A673 (cell line): ENCODE results near the gene PARN.
A peak's percentile ranks its signal among the peaks of the same experiment; 100 is the strongest.

Source experiments
- EZH2 ChIP-seq: fragments of 200-600 bp; sonication (generic); IDR thresholded peaks from 2 replicates; pipeline ENCODE4 v1.6.1; 2017; ENCODE audit warnings: borderline replicate concordance, low read depth, mild to moderate bottlenecking, mixed read lengths, antibody characterized with exemption, low read length; ENCODE audit not compliant: poor library complexity, severe bottlenecking
- TF ChIP-seq, protein P1 (sequence below): fragments of 300-800, 200-600 bp; sonication (generic); conservative IDR thresholded peaks from 2 replicates; pipeline ENCODE4 v1.5.1; 2017; ENCODE audit warnings: low read depth, mild to moderate bottlenecking, antibody characterized with exemption, low read length, moderate library complexity, mixed read lengths

DNA sequence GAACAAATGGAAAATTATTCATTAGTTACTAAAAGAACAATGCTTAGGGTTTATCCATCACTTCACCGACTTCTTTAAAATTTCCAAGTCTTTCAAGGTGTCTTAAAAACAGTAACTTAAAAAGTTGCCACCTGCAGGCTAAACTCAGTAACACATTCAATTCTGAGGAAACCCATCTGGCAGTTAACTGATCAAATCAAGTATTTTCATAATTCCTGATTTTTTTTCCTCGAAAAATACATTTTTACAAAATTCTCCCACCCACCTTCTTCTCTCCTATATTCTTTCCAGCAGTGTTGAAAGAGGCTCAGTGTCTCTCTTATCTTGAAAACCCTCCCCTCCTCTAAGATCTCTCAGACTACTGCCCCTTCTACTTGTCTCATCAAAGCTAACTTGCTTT lies 29.9 kb downstream of the PARN start:
- TF ChIP-seq EZH2, result no peak
- TF ChIP-seq, protein P1, sequence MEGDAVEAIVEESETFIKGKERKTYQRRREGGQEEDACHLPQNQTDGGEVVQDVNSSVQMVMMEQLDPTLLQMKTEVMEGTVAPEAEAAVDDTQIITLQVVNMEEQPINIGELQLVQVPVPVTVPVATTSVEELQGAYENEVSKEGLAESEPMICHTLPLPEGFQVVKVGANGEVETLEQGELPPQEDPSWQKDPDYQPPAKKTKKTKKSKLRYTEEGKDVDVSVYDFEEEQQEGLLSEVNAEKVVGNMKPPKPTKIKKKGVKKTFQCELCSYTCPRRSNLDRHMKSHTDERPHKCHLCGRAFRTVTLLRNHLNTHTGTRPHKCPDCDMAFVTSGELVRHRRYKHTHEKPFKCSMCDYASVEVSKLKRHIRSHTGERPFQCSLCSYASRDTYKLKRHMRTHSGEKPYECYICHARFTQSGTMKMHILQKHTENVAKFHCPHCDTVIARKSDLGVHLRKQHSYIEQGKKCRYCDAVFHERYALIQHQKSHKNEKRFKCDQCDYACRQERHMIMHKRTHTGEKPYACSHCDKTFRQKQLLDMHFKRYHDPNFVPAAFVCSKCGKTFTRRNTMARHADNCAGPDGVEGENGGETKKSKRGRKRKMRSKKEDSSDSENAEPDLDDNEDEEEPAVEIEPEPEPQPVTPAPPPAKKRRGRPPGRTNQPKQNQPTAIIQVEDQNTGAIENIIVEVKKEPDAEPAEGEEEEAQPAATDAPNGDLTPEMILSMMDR, result peak; percentile 61
